Mucosa of descending colon (tissue), 3 donors: ENCODE measurements around the gene EIF2D. TPM values are rescaled to one million over a fixed set of nuclear protein-coding genes. Genes with fewer than 3 reads are reported as not detected.

Source experiments
- ATAC-seq: fragments of 200-7000 bp; cut with Tn5 transposase; one replicate; pipeline ENCODE4 v1.9.1; 2020; ENCODE audit warnings: mild to moderate bottlenecking, moderate library complexity
- DNase-seq, 3 donors: peaks; one replicate each; pipeline ENCODE4 v3.0.0-alpha.2; 2020
- H3K36me3 ChIP-seq: fragments of 200-600 bp; one replicate; pipeline ENCODE4 v1.8.0; 2021; ENCODE audit warnings: low read depth, mild to moderate bottlenecking
- H3K4me1 ChIP-seq: fragments of 200-600 bp; one replicate; pipeline ENCODE4 v1.8.0; 2021; ENCODE audit warnings: low read depth, mild to moderate bottlenecking
- H3K4me3 ChIP-seq: fragments of 200-600 bp; one replicate; pipeline ENCODE4 v1.8.0; 2021; ENCODE audit warnings: mild to moderate bottlenecking
- H3K9me3 ChIP-seq: fragments of 200-600 bp; one replicate; pipeline ENCODE4 v1.8.0; 2021; ENCODE audit warnings: mild to moderate bottlenecking
- CTCF ChIP-seq: fragments of 200-600 bp; IDR thresholded peaks from one replicate; pipeline ENCODE4 v1.8.0; 2022; ENCODE audit warnings: antibody characterized with exemption, mild to moderate bottlenecking
- intact Hi-C, 2 donors: fragments of 100-400 bp; cut with DNase I in 1 of 2; cut with micrococcal nuclease in 1 of 2; formaldehyde crosslinking; loops; one replicate each; pipeline versions ENCODE4 v1.11.0 to v1.11.1; 2022; cut with DNase I, micrococcal nuclease
- total RNA-seq, 3 donors: library from RNA; stranded (reverse); fragmentation: NEBNext Ultra II Directional in 2 of 3; extraction: Animal tissue kit (Norgen Biotek cat#: 25700) in 2 of 3; gene quantifications; one replicate each; pipeline versions ENCODE4 v1.2.1 to v1.2.4, GENCODE V29; 2021 to 2023
- donor health status: DM: no; HTN: no; CAD: no; lungs with moderate emphysema.
- donor health status: DM: no; HTN: no; CAD: no.
- donor health status: DM: no; HTN: yes; CAD: no.

EIF2D gene
- total RNA-seq, 3 donors from 2014 or later = 36.8 to 47.8 (median 43.9) TPM

GRCh38 chr1:206608108-206608698 lies 4.1 kb downstream of the EIF2D start:
- Histone ChIP-seq H3K4me3 (no peak overlapping the region), H3K9me3 (no peaks in the 10 kb centered on the region), H3K4me1 (peaks cover 7% of the 10 kb centered on the region), H3K36me3 (no peaks in the 10 kb centered on the region)
- intact Hi-C loops = no loop called here
- DNase-seq (peak in 2 of 3 donors; percentile 46 to 47), ATAC-seq (no peak)
- peak; percentile 53 for TF ChIP-seq CTCF

GRCh38 chr1:206606867-206607266 lies 5.4 kb downstream of the EIF2D start:
- intact Hi-C loops = no loop called here
- H3K36me3 ChIP-seq = no peaks in the 10 kb centered on the region
- H3K4me3 ChIP-seq = no peak overlapping the region
- no peaks in the 10 kb centered on the region for H3K9me3 ChIP-seq
- peaks cover 7% of the 10 kb centered on the region for H3K4me1 ChIP-seq
- no peak for TF ChIP-seq CTCF
- DNase-seq (no peak), ATAC-seq (peak; percentile 57)

- Histone ChIP-seq H3K4me1 (no peaks in the 10 kb centered on the region), H3K36me3 (no peaks in the 10 kb centered on the region), H3K9me3 (no peaks in the 10 kb centered on the region), H3K4me3 (no peak overlapping the region)
- TF ChIP-seq CTCF = no peak
- intact Hi-C loops = no loop called here
- no peak for ATAC-seq
- no peak for DNase-seq
These were observed 7.4 kb downstream of the EIF2D start for GRCh38 chr1:206604861-206605260.

GRCh38 chr1:206600527-206600926 lies 11.7 kb downstream of the EIF2D start:
- H3K4me3 ChIP-seq = no peak overlapping the region
- no peak for TF ChIP-seq CTCF
- DNase-seq (no peak), ATAC-seq (no peak)
- H3K4me1 ChIP-seq = no peaks in the 10 kb centered on the region
- H3K36me3 ChIP-seq = peaks cover 5% of the 10 kb centered on the region
- no peaks in the 10 kb centered on the region for H3K9me3 ChIP-seq
- intact Hi-C loops = no loop called here

- H3K36me3 ChIP-seq = peaks cover 5% of the 10 kb centered on the region
- intact Hi-C loops = loop anchor here in 1 of 2 donors (10.0 kb wide), 1 partner anchor 61 kb away; no protein-coding TSS in a partner anchor
- H3K4me3 ChIP-seq = no peak overlapping the region
- DNase-seq (no peak), ATAC-seq (no peak)
- H3K9me3 ChIP-seq = no peaks in the 10 kb centered on the region
- H3K4me1 ChIP-seq = no peaks in the 10 kb centered on the region
- no peak for TF ChIP-seq CTCF
These were observed 16.0 kb downstream of the EIF2D start for GRCh38 chr1:206596319-206596666.
